Duodenal mucosa (tissue), 2 donors: ENCODE results near the gene SPTBN5.

Experiments used
- H3K27ac ChIP-seq: one replicate; pipeline ENCODE4 v1.7.0; 2013; ENCODE audit warnings: low read depth, low read length
- H3K27me3 ChIP-seq, 2 donors: one replicate each; pipeline ENCODE4 v1.7.0; 2013; ENCODE audit warnings: low read length in 2 of 2, control low read depth in 1 of 2; ENCODE audit not compliant: insufficient read depth in 2 of 2, control insufficient read depth in 1 of 2
- H3K36me3 ChIP-seq, 2 donors: one replicate each; pipeline ENCODE4 v1.7.0; 2013; ENCODE audit warnings: low read length in 2 of 2, control low read depth in 1 of 2; ENCODE audit not compliant: insufficient read depth in 2 of 2, control insufficient read depth in 1 of 2
- H3K4me1 ChIP-seq, 2 donors: one replicate each; pipeline ENCODE4 v1.7.0; 2013; ENCODE audit warnings: low read length in 2 of 2, control low read depth in 1 of 2; ENCODE audit not compliant: insufficient read depth in 2 of 2, control insufficient read depth in 1 of 2
- H3K4me3 ChIP-seq, 2 donors: one replicate each; pipeline ENCODE4 v1.7.0; 2013; ENCODE audit warnings: low read length in 2 of 2, low read depth in 1 of 2
- H3K9ac ChIP-seq, 2 donors: one replicate each; pipeline ENCODE4 v1.7.0; 2013; ENCODE audit warnings: low read length in 2 of 2, low read depth in 1 of 2
- H3K9me3 ChIP-seq, 2 donors: one replicate each; pipeline ENCODE4 v1.7.0; 2013; ENCODE audit warnings: low read length in 2 of 2, control low read depth in 1 of 2; ENCODE audit not compliant: control insufficient read depth in 1 of 2

Gene SPTBN5

DNA sequence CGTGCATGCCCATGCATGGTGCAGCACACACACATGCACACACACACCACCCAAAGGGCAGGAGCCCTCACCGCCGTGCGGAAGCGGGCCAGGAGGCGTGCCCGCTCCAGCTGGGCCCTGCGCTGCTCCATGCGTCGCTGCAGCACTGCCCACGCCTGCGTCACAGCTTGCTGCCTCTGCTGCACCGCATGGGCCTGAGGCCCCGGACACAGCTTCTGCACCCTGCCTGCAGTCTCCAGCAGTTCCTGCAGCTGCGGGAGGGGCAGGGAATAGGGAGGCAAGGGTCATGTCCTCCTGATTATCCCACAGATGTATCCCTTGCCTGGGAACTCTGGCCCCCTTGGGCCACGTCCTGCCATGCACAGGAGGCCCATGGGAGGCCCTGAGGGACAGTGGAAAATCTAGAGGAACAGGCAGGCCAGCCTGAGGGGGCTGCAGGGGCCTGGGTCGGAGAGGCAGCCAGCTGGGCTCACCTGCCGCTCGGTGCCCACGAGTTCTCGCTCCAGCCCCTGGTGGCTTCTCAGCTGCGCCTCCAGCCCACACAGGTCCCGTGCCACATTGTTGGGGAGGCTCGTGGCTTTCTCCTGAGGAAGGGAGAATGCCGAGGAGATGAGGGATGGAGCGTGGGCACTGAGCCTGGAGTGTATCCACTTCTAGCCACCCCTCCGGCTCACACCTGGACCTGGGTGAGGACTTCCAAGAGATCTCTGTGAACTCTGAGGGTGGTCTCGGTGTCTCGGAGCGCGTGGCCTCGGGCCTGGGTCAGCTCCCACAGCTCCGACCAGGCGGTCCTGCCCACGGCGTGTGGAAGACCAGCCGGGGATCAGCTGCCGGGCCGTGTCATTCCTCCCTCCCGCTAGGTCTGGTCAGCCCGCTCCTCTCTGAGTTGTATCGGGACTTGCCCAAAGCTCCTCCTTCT lies 23.8 kb downstream of the SPTBN5 start:
- Histone ChIP-seq H3K4me1 (no peaks in the 10 kb centered on the region), H3K9me3 (no peaks in the 10 kb centered on the region), H3K9ac (no peak overlapping the region), H3K27ac (no peak overlapping the region), H3K36me3 (no peaks in the 10 kb centered on the region), H3K27me3 (no peaks in the 10 kb centered on the region), H3K4me3 (no peak overlapping the region)

DNA sequence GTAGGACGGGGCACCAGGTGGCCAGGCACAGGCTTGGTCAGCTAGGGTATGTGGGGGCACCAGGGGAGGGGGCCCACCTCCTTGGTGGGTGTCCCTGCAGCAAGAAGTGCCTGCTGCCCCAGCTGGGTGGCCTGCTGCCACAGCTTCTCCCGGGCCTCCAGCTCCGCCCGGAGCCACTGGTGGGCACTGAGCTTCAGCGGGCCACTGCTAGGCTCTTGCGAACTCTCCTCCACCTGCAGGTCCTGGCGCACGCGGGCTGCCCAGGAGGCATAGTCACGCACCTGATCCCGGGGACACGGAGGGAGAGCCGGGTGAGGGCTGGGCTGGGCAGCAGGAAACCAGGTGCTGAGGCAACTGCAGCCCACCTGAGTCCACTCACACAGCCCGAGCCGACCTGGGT lies 25.5 kb downstream of the SPTBN5 start:
- H3K4me1 ChIP-seq = no peaks in the 10 kb centered on the region
- H3K4me3 ChIP-seq = no peak overlapping the region
- H3K36me3 ChIP-seq = no peaks in the 10 kb centered on the region
- H3K27me3 ChIP-seq = no peaks in the 10 kb centered on the region
- no peak overlapping the region for H3K9ac ChIP-seq
- H3K27ac ChIP-seq = no peak overlapping the region
- no peaks in the 10 kb centered on the region for H3K9me3 ChIP-seq

DNA sequence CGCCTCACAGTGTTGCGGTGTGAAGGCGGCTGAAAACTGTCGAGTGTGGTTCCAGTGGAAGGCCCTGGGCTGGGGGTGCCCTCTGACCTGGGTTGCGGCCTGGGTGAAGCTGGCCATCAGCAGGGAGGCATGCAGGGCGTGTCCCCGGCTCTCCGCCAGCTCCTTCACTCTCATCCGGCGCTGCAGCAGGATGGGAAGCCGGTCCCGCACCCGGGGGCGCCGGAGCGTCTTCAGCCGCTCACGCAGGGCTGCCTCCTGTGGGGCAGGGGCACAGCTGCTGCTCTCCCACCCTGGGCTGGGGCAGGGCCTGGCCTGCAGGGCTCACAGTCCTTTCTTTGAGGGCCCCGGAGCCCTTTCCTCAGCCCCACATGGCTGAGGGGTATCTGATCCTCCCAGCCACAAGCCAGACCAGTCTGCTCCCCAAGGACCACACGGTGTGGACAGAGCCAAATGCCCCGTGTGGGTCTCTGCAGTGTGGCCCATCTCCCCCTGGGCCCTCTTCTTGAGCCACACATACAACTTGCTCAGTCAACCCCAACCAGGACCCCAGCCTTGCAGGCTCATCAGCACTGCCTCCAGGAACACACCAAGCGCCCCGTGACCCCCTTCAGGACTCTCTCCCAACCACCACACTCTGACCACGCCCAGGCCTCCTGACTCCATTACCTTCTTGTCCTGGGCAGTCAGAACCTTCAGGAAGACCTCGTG lies 26.8 kb downstream of the SPTBN5 start:
- Histone ChIP-seq H3K27me3 (no peaks in the 10 kb centered on the region), H3K9ac (no peak overlapping the region), H3K27ac (no peak overlapping the region), H3K4me3 (no peak overlapping the region), H3K36me3 (no peaks in the 10 kb centered on the region), H3K9me3 (no peaks in the 10 kb centered on the region), H3K4me1 (no peaks in the 10 kb centered on the region)

DNA sequence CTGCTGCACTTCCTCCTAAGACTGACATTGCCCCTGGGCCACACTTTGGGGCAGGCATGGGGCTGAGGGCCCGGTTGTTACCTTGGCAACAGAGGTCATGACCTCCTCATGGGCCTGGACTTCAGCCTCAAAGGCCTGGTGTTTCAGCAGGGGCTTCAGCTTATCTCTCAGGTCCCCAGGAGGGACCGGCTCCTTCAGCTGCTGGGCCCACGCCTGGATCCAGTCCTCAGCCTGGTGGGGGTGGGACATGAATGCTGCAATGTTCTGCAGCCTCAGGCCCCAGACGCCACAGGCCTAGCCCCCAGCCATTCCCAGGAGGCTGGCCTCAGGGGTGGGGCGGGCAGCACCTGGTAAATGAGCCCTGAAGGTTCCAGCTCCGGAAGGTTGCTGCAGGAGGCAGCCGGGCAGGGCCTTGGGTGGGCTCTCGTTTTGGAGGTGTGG lies 27.6 kb downstream of the SPTBN5 start:
- H3K4me3 ChIP-seq = no peak overlapping the region
- no peak overlapping the region for H3K9ac ChIP-seq
- H3K9me3 ChIP-seq = no peaks in the 10 kb centered on the region
- no peak overlapping the region for H3K27ac ChIP-seq
- H3K27me3 ChIP-seq = no peaks in the 10 kb centered on the region
- no peaks in the 10 kb centered on the region for H3K4me1 ChIP-seq
- no peaks in the 10 kb centered on the region for H3K36me3 ChIP-seq

DNA sequence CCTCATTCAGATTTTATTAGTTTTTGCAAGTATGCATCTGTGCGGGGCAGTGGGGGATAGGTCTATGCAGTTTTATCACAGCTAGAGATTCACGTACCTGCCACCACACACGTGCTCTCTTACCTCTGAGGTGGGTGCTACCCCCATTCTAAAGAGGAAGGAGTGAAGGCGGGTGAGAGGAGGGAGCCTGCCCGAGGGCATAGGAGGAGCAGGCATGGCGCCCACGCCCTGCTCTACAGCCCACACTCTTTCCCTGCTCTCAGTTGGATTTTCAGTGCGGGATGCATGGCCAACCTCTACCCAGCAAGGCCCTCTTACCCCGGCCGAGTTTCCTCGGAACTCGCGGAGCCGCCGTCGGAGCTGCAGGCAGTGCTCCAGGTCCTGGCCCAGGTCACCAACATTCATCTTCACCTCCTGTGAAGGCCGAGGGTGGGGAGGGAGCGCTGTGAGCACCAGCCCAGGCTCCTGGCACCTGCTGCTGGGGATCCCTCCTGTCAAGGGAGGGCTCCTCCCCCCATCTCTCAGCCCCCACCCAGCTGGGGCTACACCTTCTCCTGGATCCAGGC lies 28.3 kb downstream of the SPTBN5 start:
- Histone ChIP-seq H3K4me1 (no peaks in the 10 kb centered on the region), H3K27ac (no peak overlapping the region), H3K27me3 (no peaks in the 10 kb centered on the region), H3K9ac (no peak overlapping the region), H3K9me3 (no peaks in the 10 kb centered on the region), H3K4me3 (no peak overlapping the region), H3K36me3 (no peaks in the 10 kb centered on the region)

DNA sequence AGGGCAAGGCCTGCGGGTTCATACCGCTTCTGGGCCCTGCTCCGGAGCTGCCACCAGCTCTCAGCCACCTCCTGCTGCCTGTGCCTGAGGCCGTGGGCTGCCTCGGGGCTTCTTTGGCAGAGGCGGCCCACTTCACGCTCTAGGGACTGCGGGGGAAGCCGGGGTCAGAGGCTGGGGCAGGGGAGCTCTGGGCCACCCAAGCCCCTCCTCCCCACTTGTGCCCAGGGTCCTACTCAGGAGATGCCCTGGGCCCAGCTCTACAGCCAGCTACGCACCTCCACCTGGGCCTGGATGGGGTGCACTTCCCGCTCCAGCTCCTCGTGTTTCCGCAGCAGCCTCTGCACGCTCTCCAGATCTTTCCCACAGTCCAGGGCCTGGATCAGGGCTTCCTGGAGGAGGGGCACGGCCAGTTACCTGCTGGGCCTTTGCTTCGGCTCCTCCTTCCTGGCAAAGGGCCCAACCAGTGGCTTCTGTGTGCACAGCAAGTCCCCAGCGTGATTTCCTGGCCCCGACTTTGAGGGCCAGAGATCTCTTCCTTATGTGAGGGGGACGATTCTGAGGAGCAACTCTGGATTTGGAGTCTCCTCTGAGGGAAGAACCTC lies 31.2 kb downstream of the SPTBN5 start:
- H3K4me1 ChIP-seq = no peaks in the 10 kb centered on the region
- no peaks in the 10 kb centered on the region for H3K27me3 ChIP-seq
- H3K9ac ChIP-seq = no peak overlapping the region
- no peaks in the 10 kb centered on the region for H3K36me3 ChIP-seq
- no peak overlapping the region for H3K4me3 ChIP-seq
- H3K27ac ChIP-seq = no peak overlapping the region
- no peaks in the 10 kb centered on the region for H3K9me3 ChIP-seq

DNA sequence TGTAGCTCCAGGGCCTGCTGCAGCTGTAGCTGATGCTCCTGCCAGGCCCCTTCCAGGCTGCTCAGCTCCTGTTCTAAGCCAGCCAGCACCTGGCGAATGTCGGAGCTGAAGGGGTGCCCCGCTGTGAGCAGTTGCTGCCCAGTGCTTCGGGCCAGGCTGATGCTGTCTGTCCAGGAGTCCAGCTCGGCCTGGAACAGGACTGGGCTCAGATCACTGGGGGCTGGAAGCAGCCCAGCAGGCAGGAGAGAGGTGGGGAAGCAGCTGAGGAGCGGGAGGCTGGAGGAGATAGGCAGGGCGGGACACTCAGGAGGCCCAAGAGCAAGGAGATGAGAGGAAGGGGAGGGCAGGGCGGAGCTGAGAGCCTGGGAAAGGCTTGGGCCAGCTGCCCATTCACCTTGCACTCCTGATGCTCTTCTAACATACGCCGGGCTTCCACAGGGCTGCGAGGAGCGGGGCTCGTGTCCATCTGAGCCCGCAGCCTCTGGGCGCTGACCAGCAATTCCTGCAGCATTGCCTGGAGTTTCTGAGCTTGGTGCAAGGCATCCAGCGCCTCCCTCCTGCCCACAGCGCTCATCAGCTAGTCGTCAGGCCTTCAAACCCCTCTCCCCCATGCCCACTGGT lies 32.0 kb downstream of the SPTBN5 start:
- Histone ChIP-seq H3K9ac (no peak overlapping the region), H3K9me3 (no peaks in the 10 kb centered on the region), H3K4me3 (no peak overlapping the region), H3K4me1 (no peaks in the 10 kb centered on the region), H3K36me3 (no peaks in the 10 kb centered on the region), H3K27ac (no peak overlapping the region), H3K27me3 (no peaks in the 10 kb centered on the region)

DNA sequence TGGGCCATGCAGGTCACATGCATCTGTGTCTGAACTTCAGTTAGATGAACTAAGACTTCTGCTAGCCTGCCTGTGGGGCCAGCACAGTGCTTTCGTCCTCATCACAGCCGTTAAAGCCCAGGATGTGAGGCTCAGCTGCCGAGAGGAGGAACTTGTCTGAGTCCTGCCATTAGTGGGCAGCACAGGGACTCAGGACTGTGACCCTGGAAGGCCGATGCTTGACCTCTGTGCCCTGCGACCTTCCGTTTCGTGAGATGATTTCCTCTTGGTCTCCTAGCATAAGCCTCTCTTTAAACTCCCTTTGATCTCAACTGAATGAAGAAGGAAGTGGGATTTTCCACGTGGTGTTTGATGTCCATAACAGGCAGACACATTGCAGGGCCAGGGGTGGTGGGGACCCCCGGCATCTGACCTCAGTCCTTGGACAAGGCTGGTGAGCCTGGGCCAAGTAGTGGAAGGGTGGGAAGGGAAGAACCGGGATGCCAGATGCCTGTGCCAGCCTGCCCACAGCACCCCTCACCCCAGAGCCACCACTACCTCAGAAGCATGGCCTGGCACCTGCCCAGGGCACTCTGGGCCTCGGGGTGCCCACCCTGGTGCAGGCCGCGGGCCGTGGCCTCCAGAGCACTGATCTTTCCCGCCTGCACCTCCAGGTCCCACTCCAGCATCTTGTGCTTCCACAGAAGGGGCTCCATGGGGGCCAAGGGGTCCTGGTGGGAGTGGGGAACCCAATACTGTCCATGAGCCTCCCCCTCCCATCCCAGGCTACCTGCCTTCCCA lies 33.6 kb downstream of the SPTBN5 start:
- no peaks in the 10 kb centered on the region for H3K36me3 ChIP-seq
- no peaks in the 10 kb centered on the region for H3K4me1 ChIP-seq
- no peak overlapping the region for H3K4me3 ChIP-seq

DNA sequence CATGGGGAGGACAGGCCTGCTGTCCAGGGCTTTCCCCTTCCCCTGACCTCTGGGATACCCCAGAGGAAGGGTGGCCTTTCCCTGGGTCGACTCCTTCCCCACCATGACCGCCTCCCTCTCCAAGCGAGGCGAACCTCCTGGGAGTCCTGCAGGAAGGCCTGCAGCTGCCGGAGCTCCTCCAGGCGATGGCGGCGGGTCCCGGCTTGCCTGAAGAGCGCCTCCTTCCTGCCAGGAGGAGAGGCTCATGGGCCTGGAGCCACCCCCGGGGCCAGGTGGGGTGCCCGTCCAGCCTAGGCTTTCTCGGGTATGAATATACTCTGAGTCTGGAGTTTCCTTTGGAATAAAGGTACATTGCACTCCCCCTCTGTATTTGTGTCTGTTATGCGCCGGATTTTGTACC lies 35.1 kb downstream of the SPTBN5 start:
- Histone ChIP-seq H3K9ac (no peak overlapping the region), H3K4me3 (no peak overlapping the region), H3K27me3 (no peaks in the 10 kb centered on the region), H3K9me3 (no peaks in the 10 kb centered on the region), H3K36me3 (no peaks in the 10 kb centered on the region), H3K4me1 (no peaks in the 10 kb centered on the region), H3K27ac (no peak overlapping the region)

More for the DNA sequence above, 33.6 kb downstream of the SPTBN5 start:
- H3K27ac ChIP-seq = no peak overlapping the region
- H3K9me3 ChIP-seq = no peaks in the 10 kb centered on the region
- no peaks in the 10 kb centered on the region for H3K27me3 ChIP-seq
- H3K9ac ChIP-seq = no peak overlapping the region
